Keratinocyte (primary cell): ENCODE results near the gene DNLZ.

Experiments
- CTCF ChIP-seq, 3 experiments: IDR thresholded peaks in 1 of 3; conservative IDR thresholded peaks in 1 of 3; optimal IDR thresholded peaks in 1 of 3; 2 replicates in 2 of 3; 3 replicates in 1 of 3; pipeline versions ENCODE3 to v1.5.1; 2011; ENCODE audit warnings: low read length in 3 of 3, mild to moderate bottlenecking in 3 of 3, moderate library complexity in 2 of 3, control low read depth in 1 of 3, inconsistent platforms in 1 of 3; ENCODE audit not compliant: insufficient read depth in 2 of 3; ENCODE audit errors: extremely low read depth in 1 of 3
- EZH2 ChIP-seq: IDR thresholded peaks from one replicate; pipeline ENCODE4 v1.6.1; 2012; ENCODE audit warnings: inconsistent platforms, mild to moderate bottlenecking, low read length, moderate library complexity

GRCh38 chr9:136314056-136314416 lies 49.5 kb downstream of the DNLZ start:
- TF ChIP-seq CTCF (optimal IDR thresholded peaks at IDR 0.05 in 1 of 3, IDR thresholded peaks at IDR 0.05 in 1 of 3, conservative IDR thresholded peaks at IDR 0.05 in 1 of 3; ENCODE audit: extremely low read depth in 1 of 3, insufficient read depth in 2 of 3, low read length in 3 of 3), result no peak
- TF ChIP-seq EZH2, result no peak
